ENCODE data around the gene POFUT1.
A peak's percentile ranks its signal among the peaks of the same experiment; 100 is the strongest.

POFUT1 gene

GRCh38 chr20:32277361-32278198, 69.9 kb downstream of the POFUT1 start, which contains the start of gene KIF3B:
KIF3B (plus strand) TSS chr20:32277651; CDS start chr20:32309778, 32,127 bp downstream.
- peak; percentile 90 for DNase-seq (ENCODE audit: low read depth)

- peak; percentile 50 for DNase-seq (ENCODE audit: low read depth)
These were observed 70.5 kb downstream of the POFUT1 start for GRCh38 chr20:32278199-32278643.

- DNase-seq (ENCODE audit: low read depth): no peak
These were observed 74.0 kb downstream of the POFUT1 start for GRCh38 chr20:32281711-32282110.

GRCh38 chr20:32282461-32282860, 74.8 kb downstream of the POFUT1 start:
- DNase-seq (ENCODE audit: low read depth): no peak

GRCh38 chr20:32285082-32285620, 77.5 kb downstream of the POFUT1 start:
- DNase-seq (ENCODE audit: low read depth): no peak

- DNase-seq (ENCODE audit: low read depth): peak; percentile 9
These were observed 78.1 kb downstream of the POFUT1 start for GRCh38 chr20:32285621-32286371.

GRCh38 chr20:32287231-32287638, 79.6 kb downstream of the POFUT1 start:
- DNase-seq (ENCODE audit: low read depth): no peak

Measured in amniotic epithelial cell (primary cell).